Stimulated activated CD8-positive, alpha-beta memory T cell treated with anti-CD3 and anti-CD28 coated beads, Interleukin-4, amount 100 ng/mL, for 1 hour (primary cell): ENCODE measurements around the gene UNCX.

ENCODE experiments used
- DNase-seq, 2 donors: peaks; one replicate each; pipeline ENCODE4 v3.0.0-alpha.2; 2020; ENCODE audit warnings: low read depth in 2 of 2, low spot score in 1 of 2

UNCX gene

GRCh38 chr7:1231214-1232102 is 1.2 kb upstream of the UNCX start:
- DNase-seq = no peak

DNA sequence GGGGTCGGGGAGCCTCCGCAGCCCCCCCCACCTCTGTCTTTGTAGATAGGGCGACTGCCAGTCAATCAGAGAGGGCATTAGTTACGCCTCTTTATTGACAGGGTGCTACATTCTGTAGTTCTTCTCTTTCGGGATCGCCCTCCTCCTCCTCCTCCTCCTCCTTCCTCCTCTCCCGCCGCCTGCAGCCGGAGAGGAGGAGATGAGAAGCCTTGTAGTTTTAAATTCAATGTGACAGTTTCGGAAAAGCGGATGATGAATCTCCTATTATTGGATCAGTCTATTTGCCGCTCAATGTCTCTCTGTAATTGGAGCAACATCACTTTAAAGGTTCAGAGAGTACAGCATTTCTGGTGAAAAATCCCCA is 587 bp upstream of the UNCX start:
- DNase-seq = no peak

DNA sequence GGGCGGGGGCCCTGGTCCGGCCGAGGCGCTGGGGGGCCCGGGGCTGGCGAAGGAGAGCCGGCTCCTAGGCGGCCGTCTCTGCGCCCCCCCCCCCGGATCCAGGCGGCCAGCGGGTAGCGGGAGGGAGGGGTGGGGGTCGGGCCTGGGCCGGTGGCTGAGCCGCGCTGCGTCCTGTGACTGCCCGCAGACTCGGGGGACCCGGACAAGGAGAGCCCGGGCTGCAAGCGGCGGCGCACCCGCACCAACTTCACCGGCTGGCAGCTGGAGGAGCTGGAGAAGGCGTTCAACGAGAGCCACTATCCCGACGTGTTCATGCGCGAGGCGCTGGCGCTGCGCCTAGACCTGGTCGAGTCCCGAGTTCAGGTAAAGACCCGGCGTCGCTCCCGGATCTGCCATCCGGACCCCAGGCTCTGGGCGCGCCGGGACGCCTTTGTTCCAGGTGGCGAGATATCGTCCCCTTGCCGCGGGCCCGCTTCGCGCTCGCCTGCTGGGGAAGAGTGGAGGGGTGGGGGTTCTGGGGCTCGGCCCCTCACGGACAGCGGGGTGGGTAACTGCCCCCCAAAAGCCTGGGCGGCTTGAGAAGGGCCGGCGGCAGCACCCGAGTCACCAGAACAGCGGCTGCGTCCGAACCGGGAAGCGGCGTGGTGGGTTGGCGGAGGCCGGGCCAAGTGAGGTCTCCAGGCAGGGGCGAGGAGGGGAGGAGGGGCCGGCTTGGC is 819 bp downstream of the UNCX start:
- no peak for DNase-seq

- DNase-seq = no peak
Observed at GRCh38 chr7:1234049-1234880, 1.6 kb downstream of the UNCX start.

GRCh38 chr7:1234881-1235500 is 2.3 kb downstream of the UNCX start:
- DNase-seq = no peak

DNA sequence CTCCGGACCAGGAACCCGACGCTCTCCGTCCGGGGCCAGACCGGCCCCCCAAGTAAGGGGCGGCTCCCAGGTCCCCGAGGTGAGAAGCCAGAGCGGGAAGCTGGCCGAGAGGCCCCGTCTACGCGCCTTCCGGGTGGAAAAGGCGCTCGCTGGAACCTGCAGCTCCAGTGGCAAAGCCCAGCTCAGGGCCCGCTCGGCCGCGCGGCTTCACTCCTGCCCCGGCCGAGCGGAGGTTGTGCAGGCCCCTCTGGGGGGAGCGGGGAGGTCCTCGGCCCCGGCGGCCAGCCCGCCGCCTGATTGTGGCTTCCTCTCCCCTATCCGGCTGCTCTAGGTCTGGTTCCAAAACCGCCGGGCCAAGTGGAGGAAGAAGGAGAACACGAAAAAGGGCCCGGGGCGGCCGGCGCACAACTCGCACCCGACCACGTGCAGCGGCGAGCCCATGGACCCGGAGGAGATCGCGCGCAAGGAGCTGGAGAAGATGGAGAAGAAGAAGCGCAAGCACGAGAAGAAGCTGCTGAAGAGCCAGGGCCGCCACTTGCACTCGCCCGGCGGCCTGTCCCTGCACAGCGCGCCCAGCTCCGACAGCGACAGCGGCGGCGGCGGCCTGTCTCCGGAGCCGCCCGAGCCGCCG is 2.9 kb downstream of the UNCX start:
- DNase-seq = no peak

- DNase-seq = no peak
Observed at GRCh38 chr7:1236132-1236661, 3.5 kb downstream of the UNCX start.

DNA sequence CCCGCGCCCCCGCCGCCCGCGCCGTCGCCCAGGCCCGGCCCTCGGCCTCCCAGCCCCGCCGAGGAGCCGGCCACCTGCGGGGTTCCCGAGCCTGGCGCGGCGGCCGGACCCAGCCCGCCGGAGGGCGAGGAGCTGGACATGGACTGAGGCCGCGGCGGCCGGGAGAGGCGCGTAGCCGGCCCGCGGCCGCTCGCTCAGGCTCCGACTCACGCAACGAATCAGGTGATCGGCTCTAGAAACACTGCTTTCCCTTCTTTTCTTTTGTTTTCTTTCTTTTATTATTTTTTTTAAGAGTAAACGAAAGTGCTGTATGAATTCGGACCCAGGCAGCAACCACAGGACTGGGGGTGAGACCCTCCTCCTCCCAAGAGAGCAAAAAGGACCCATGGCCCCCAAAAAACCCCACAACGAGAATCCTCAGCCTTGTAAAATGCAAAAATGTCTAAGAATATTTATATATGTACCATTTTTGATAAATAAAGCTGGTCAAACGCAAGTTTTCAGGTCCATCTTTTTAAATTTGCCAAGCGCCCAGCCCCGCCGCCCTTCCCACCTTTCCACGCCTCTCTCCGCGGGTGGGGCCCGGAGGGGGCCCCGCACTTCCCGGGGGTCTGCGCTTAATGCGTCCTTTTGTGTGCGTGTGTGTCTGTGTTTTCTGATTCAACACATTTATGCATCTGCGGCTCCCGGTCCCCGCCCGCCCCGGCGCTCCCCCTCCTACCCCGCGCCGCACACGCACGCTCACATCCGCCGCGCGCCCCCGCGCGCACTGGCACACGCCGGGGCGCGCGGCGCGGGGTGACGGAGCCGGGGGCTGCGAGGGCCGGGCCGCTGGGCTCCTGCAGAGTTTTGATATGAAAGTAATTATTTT is 4.4 kb downstream of the UNCX start:
- no peak for DNase-seq

GRCh38 chr7:1237704-1238255 is 5.1 kb downstream of the UNCX start:
- no peak for DNase-seq

DNA sequence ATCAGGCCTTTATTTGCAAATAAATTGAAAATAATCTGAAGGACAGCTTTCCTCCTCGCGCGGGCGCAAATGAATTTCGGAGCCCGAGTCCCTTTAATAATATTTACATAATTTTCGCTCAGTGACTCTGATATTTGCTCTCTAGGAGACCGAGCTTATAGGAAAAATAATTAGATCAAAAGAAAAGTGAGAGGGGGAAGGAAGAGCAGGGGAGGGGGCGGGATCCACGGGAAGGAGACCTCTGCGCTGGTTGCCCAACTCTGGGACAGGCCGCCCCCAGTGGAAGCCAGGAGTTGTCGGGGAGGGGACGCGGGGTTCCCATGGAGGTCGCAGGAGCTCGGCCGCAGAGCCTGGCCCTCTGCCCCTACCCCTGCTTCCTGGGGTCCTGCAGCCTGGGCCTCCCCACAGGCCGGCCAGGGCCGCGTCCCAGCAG is 5.8 kb downstream of the UNCX start:
- DNase-seq = no peak

DNA sequence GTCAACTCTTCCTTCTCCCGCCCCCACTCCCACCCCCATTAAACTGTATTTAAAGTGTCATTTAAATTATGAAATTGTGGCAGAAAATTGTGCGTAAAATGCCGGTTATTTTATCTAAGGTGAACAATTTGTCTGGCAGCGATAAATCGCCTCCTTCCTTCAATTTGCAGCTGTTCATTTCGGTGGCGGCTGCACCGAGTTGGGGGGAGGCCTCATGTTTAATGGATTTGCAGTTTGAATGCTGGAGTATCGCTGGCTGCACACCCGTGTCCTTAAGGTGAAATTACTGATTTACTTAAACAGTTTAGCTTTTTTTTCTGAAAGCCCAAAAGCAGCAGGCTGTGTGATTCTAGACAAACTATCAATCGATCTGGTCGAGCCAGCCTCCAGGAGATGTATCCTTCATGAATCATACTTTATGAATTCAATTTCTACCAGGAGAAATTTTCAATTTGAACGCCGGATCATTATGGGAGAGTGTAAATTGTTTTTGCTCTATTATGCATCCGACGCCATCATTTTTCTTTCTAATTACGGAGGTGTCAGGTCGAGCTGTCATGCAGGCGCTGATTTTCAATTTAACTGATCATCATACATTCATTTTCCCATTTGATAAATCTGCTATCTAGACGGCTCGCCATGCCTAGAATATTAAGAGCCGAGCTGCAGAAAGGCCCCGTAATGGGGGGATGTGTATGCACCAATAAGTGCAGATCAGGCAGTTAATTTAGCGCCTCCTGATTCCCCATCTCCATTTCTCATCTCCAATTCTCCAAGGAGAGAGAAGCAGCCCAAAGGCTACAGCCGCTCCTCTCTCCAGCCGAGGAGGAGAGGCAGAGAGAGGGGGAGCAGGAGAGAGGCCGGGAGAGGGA is 6.5 kb downstream of the UNCX start:
- no peak for DNase-seq

DNA sequence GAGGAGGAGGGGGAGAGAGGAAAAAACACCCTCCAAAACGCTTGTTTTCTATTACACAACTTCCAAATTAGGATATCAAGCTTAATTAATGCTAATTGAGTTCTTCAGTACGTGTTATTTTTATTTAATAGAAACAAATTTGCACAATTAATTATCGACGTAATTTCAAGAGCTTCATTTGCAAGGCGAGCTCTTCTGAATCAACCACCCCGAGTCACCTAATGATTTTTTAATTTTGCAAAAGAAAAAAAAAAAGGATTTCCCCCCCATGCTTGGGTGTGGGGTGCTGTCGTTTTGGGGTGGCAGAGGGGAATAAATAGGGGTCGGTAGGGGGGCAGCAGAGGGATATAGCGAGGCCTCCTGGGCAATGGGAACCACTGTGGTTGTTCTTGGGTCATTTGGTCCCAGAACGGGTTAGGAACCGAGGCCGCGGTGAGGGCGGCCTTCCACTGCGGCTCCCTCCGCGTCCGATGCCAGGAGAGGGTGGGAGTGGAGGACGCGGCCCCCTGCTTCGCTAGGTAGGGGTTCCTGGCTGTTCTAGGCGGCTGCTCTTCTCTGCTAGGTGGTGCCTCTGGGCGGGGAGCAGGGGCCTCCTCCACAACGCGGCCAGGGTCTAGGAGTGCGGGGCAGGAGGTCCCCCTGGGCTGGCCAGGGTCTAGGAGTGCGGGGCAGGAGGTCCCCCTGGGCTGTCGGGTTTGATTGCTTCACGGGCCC is 7.3 kb downstream of the UNCX start:
- DNase-seq = no peak

- DNase-seq = no peak
Observed at GRCh38 chr7:1240517-1241257, 8.0 kb downstream of the UNCX start.

GRCh38 chr7:1241258-1241602 is 8.6 kb downstream of the UNCX start:
- DNase-seq = no peak

- no peak for DNase-seq
Observed at GRCh38 chr7:1241603-1242255, 9.1 kb downstream of the UNCX start.

GRCh38 chr7:1242256-1242605 is 9.6 kb downstream of the UNCX start:
- DNase-seq = no peak
